ENCODE data around the gene NBPF1.
"Not testable (repeated sequence)": the region's sequence is repeated elsewhere in the genome, so short reads cannot be mapped to it uniquely, and the experiment has no call there.

DNA sequence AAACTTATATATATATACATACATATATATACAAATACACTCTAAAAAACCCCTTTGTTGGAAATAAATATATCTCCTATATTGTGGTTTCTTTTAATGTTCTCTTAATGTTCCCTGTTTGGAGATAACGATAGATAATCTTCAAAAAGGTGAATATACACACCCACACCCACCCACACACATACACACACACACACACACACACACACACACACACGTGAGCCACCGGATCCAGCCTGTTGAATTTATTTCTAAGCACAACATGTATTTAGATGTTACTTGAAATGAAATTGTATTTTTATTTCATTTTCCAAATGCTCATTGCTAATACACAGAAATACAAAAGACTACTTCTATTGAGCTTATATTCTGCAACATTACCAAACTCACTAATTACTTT is 14.0 kb downstream of the NBPF1 start:
- not testable (repeated sequence) for TF ChIP-seq POLR2A, EP300 (IDR thresholded peaks at IDR 0.05)
- TF ChIP-seq, protein P1, sequence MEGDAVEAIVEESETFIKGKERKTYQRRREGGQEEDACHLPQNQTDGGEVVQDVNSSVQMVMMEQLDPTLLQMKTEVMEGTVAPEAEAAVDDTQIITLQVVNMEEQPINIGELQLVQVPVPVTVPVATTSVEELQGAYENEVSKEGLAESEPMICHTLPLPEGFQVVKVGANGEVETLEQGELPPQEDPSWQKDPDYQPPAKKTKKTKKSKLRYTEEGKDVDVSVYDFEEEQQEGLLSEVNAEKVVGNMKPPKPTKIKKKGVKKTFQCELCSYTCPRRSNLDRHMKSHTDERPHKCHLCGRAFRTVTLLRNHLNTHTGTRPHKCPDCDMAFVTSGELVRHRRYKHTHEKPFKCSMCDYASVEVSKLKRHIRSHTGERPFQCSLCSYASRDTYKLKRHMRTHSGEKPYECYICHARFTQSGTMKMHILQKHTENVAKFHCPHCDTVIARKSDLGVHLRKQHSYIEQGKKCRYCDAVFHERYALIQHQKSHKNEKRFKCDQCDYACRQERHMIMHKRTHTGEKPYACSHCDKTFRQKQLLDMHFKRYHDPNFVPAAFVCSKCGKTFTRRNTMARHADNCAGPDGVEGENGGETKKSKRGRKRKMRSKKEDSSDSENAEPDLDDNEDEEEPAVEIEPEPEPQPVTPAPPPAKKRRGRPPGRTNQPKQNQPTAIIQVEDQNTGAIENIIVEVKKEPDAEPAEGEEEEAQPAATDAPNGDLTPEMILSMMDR (IDR thresholded peaks at IDR 0.05), result not testable (repeated sequence)
